ENCODE measurements around the gene TALDO1. TPM values are rescaled to one million over a fixed set of nuclear protein-coding genes. Genes with fewer than 3 reads are reported as not detected.

The TALDO1 gene
- total and polyA plus RNA-seq, 10 of the 15 experiments (the other 5 are each of a cell fraction or from before 2014, with no cell fraction given), result 121 to 302 (median 182) TPM

DNA sequence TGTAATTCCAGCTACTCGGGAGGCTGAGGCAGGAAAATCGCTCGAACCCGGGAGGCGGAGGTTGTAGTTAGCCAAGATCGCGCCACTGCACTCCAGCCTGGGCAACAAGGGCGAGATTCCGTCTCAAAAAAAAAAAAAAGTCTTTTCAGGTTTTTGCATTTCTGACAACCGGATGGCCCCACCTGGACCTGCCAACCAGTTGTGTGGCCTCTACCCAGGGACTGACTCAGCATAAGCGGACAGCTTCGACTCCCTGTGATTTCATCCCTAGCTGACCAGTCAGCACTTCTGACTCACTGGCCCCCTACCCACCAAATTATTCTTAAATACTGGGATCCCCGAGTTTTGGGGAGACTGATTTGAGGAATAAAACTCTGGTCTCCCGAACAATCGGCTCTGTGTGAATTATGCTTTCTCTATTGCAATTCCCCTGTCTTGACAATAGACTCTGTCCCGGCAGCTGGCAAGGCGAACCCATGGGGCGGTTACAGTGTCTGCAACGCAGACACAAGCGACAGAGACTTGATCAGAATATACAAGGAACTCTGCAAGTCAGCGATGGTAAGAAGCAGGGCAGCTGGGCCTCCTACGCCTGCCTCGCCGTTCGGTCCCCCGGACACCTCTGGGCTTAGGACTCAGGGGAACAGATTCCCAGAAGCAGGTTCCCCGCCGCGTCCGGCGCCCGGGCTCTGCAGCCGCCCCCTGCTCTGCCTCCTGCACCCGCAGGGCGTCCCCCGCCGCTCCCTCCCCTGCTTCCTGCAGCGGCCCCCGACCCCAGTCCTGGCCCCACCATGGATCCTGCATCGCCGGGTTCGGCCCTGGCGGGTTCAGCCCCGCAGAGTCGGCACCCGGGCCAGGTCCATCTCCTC is 741 bp upstream of the TALDO1 start:
- DNase-seq (ENCODE audit: low read depth, low spot score), result no peak
- ChIA-PET SMC1A (ENCODE audit: uncharacterized antibody, unreplicated experiment) (interaction anchor here (0.8 kb wide), 1 partner anchor 49 kb away, joined by 3 read pairs; no protein-coding TSS in a partner anchor), POLR2A (interaction anchor here (1.1 to 2.5 kb wide), 4 partner anchors 10 to 30 kb away, joined by 3 to 10 read pairs (median 6); no protein-coding TSS in a partner anchor), RAD21 (ENCODE audit: unreplicated experiment) (interaction anchor here (0.7 to 1.9 kb wide), 4 partner anchors 24 to 530 kb away, joined by 3 to 4 read pairs (median 3); no protein-coding TSS in a partner anchor), CTCF (interaction anchor here (0.7 to 1.2 kb wide), 5 partner anchors 16 to 51 kb away, joined by 3 to 5 read pairs (median 3); partner anchors contain the start of genes DEAF1 and TMEM80)
- TF ChIP-seq, protein P1, sequence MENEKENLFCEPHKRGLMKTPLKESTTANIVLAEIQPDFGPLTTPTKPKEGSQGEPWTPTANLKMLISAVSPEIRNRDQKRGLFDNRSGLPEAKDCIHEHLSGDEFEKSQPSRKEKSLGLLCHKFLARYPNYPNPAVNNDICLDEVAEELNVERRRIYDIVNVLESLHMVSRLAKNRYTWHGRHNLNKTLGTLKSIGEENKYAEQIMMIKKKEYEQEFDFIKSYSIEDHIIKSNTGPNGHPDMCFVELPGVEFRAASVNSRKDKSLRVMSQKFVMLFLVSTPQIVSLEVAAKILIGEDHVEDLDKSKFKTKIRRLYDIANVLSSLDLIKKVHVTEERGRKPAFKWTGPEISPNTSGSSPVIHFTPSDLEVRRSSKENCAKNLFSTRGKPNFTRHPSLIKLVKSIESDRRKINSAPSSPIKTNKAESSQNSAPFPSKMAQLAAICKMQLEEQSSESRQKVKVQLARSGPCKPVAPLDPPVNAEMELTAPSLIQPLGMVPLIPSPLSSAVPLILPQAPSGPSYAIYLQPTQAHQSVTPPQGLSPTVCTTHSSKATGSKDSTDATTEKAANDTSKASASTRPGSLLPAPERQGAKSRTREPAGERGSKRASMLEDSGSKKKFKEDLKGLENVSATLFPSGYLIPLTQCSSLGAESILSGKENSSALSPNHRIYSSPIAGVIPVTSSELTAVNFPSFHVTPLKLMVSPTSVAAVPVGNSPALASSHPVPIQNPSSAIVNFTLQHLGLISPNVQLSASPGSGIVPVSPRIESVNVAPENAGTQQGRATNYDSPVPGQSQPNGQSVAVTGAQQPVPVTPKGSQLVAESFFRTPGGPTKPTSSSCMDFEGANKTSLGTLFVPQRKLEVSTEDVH (IDR thresholded peaks at IDR 0.05; ENCODE audit: low read depth, partially characterized antibody), result no peak
- TF ChIP-seq, protein P2, sequence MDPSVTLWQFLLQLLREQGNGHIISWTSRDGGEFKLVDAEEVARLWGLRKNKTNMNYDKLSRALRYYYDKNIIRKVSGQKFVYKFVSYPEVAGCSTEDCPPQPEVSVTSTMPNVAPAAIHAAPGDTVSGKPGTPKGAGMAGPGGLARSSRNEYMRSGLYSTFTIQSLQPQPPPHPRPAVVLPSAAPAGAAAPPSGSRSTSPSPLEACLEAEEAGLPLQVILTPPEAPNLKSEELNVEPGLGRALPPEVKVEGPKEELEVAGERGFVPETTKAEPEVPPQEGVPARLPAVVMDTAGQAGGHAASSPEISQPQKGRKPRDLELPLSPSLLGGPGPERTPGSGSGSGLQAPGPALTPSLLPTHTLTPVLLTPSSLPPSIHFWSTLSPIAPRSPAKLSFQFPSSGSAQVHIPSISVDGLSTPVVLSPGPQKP (IDR thresholded peaks at IDR 0.05; ENCODE audit: low read depth, low read length), result no peak
- no peak for TF ChIP-seq IRF4 (IDR thresholded peaks at IDR 0.05; ENCODE audit: low read depth, low read length)
- TF ChIP-seq ETV6 (conservative IDR thresholded peaks at IDR 0.05 in 1 of 2, IDR thresholded peaks at IDR 0.05 in 1 of 2; ENCODE audit: borderline replicate concordance in 1 of 2, low read depth in 1 of 2), result no peak
- no peak for TF ChIP-seq ATF7 (IDR thresholded peaks at IDR 0.05; ENCODE audit: low read depth)
- no peak for TF ChIP-seq SMAD5 (IDR thresholded peaks at IDR 0.05; ENCODE audit: low read depth)
- TF ChIP-seq ZNF384 (IDR thresholded peaks at IDR 0.05; ENCODE audit: borderline replicate concordance, low read depth, low read length), result no peak
- TF ChIP-seq RELA (IDR thresholded peaks at IDR 0.05; ENCODE audit: borderline replicate concordance, partially characterized antibody), result no peak
- TF ChIP-seq MYB (IDR thresholded peaks at IDR 0.05; ENCODE audit: borderline replicate concordance, low read depth, low read length), result no peak
- no peak for TF ChIP-seq ZSCAN29 (IDR thresholded peaks at IDR 0.05)
- no peak for TF ChIP-seq CBX5 (IDR thresholded peaks at IDR 0.05; ENCODE audit: low read depth)
- no peak for TF ChIP-seq HDAC2 (IDR thresholded peaks at IDR 0.05)
- intact Hi-C loops (cut with micrococcal nuclease; ENCODE audit: unreplicated experiment), result loop anchor here (5.0 kb wide), 1 partner anchor 51 kb away; the partner anchor contains the start of gene SLC25A22
- in situ Hi-C loops (cut with MboI), result no loop called here
- Histone ChIP-seq H3K27ac (ENCODE audit: control insufficient read depth, insufficient read depth) (peak overlapping the region; percentile 81; the same call in 1 of the 2 replicates), H3K36me3 (ENCODE audit: control insufficient read depth in 2 of 2, insufficient read depth in 2 of 2, low read length in 1 of 2) (no peaks in the 10 kb centered on the region), H3K4me1 (ENCODE audit: control insufficient read depth, insufficient read depth, low read length) (peaks cover 4% of the 10 kb centered on the region), H3K4me3 (peak overlapping the region; percentile 90), H3K27me3 (replicated peaks in 1 of 2; ENCODE audit: control insufficient read depth in 2 of 2, insufficient read depth in 2 of 2, low read length in 1 of 2) (no peaks in the 10 kb centered on the region), H3K9ac (ENCODE audit: control insufficient read depth, insufficient read depth, low read length) (peak overlapping the region; percentile 52; the same call in 1 of the 2 replicates), H3K9me3 (replicated peaks; ENCODE audit: control insufficient read depth, insufficient read depth, low read length) (no peaks in the 10 kb centered on the region), H4K20me1 (ENCODE audit: control insufficient read depth, insufficient read depth) (peaks cover 2% of the 10 kb centered on the region; the same call in 1 of the 2 replicates), H2AFZ (ENCODE audit: control insufficient read depth, low read depth, low read length) (peak overlapping the region; percentile 96), H3K4me2 (ENCODE audit: control insufficient read depth, insufficient read depth) (peak overlapping the region; percentile 83), H3K79me2 (ENCODE audit: control insufficient read depth, insufficient read depth, low read length) (peaks cover 38% of the 10 kb centered on the region)
- ATAC-seq, result peak; percentile 49
- WGBS (ENCODE audit: insufficient coverage, insufficient replicate concordance, low lambda C conversion rate, missing lambda C conversion rate), result 24% methylated on average over 38 of the region's 46 CpGs
- no TSS peak for BruUV-seq (replicated peaks)
- FAIRE-seq, result no peak

Measured in GM12878 (cell line).